Measurements from ENCODE around the gene NXPE3.

DNA sequence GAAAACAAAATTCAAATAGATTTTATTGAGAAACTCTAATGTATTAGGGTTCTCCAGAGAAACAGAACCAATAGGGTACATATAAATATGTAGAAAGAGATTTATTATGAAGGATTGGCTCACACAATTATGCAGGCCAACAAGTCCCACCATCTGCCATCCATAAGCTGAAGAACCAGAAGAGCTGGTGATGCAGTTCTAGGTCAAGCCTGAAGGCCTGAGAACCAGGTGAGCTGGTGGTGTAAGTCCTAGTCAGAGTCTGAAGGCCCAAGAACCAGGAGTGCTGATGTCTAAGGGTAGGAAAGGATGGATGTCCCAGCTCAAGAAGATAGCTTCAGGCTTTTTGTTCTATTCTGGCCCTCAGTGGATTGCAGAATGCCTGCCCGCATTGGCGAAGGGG is 67.7 kb downstream of the NXPE3 start:
- TF ChIP-seq CTCF (IDR thresholded peaks at IDR 0.05) (no peak), POLR2A (IDR thresholded peaks at IDR 0.05) (no peak)

Data from testis (tissue), 2 donors.